Ovary (tissue), 9 donors: Measurements from ENCODE around the gene SENP6. TPM values are rescaled to one million over a fixed set of nuclear protein-coding genes. Genes with fewer than 3 reads are reported as not detected.

Experiments
- DNase-seq, 5 donors: peaks; one replicate each; pipeline ENCODE4 v3.0.0-alpha.2; 2019 to 2020
- H3K27ac ChIP-seq, 2 donors: fragments of 200-600 bp; one replicate each; pipeline versions ENCODE4 v1.5.1 to v1.8.0; 2019 to 2022
- H3K27me3 ChIP-seq: fragments of 200-600 bp; one replicate; pipeline ENCODE4 v1.8.0; 2022
- H3K36me3 ChIP-seq: fragments of 200-600 bp; sonication (generic); one replicate; pipeline ENCODE4 v1.5.1; 2019
- H3K4me1 ChIP-seq: one replicate; pipeline ENCODE4 v1.8.1; 2013; ENCODE audit warnings: mild to moderate bottlenecking, moderate library complexity; ENCODE audit not compliant: insufficient read depth
- H3K4me3 ChIP-seq: fragments of 200-600 bp; sonication (generic); one replicate; pipeline ENCODE4 v1.5.1; 2017
- H3K9me3 ChIP-seq, 2 donors: fragments of 200-600 bp in 1 of 2; sonication (generic) in 1 of 2; one replicate each; pipeline versions ENCODE4 v1.5.1 to v1.8.1; 2013 to 2019; ENCODE audit warnings: mild to moderate bottlenecking in 1 of 2, moderate library complexity in 1 of 2
- CTCF ChIP-seq, 3 donors: fragments of 450-650 bp in 2 of 3; fragments of 200-600 bp in 1 of 3; IDR thresholded peaks; one replicate each; pipeline versions ENCODE4 v1.5.1 to v1.8.0; 2016 to 2022; ENCODE audit warnings: antibody characterized with exemption in 3 of 3, mild to moderate bottlenecking in 1 of 3
- EP300 ChIP-seq: sonication (generic); formaldehyde crosslinking; IDR thresholded peaks from one replicate; pipeline ENCODE4 v1.6.1; 2017; ENCODE audit warnings: antibody characterized with exemption
- POLR2A ChIP-seq: fragments of 450-650 bp; IDR thresholded peaks from one replicate; pipeline ENCODE4 v1.6.1; 2017; ENCODE audit warnings: antibody characterized with exemption, mild to moderate bottlenecking, moderate library complexity
- WGBS, 3 donors: extraction: QIAGEN DNeasy Blood & Tissue Kit in 1 of 3; methylation state at CpG; one replicate each; pipeline versions ENCODE4 v1.1.5 to v1.1.7; 2013 to 2017; 5-methylcytosine and 5-hydroxymethylcytosine counted together
- intact Hi-C, 4 donors: fragments of 100-400 bp; cut with DNase I; formaldehyde crosslinking; loops; one replicate each; pipeline versions ENCODE4 v1.11.0 to v1.15.1; 2022 to 2023
- polyA plus RNA-seq, 2 donors: library from polyadenylated mRNA; stranded (reverse); fragments of 200-250 nt in 1 of 2; fragments of 350-450 nt in 1 of 2; fragmentation: Illumina TruSeq in 1 of 2; extraction: RNeasy Lipid Tissue Mini Kit (QIAGEN cat#74804) in 1 of 2; gene quantifications; one replicate each; pipeline ENCODE4 v1.2.3, GENCODE V29; 2013 to 2014
- total RNA-seq, 7 donors: library from RNA; depleted of rRNA in 2 of 7; stranded (reverse); fragments of >200 nt in 2 of 7; fragmentation: NEBNext Ultra II Directional in 3 of 7; extraction: Animal tissue kit (Norgen Biotek cat#: 25700) in 3 of 7; gene quantifications; one replicate each; pipeline versions ENCODE4 v1.1.0 to v1.2.4, GENCODE V29; 2016 to 2023
- donor health status: DM: no; HTN: no; CAD: no; lungs with moderate emphysema.
- donor health status: DM: no; HTN: no; CAD: no.
- donor health status: Bipolar disorder and iron deficiency.
- donor health status: DM: yes; HTN: yes; CAD: no.
- donor health status: DM: no; HTN: no; CAD: no.
- donor health status: DM: yes; HTN: yes; CAD: no.

Gene SENP6
- total and polyA plus RNA-seq, 9 donors: 43.0 to 158 (median 132) TPM

- no peaks in the 10 kb centered on the region for H3K9me3 ChIP-seq
- H3K36me3 ChIP-seq: no peaks in the 10 kb centered on the region
- no peak overlapping the region for H3K27ac ChIP-seq
- DNase-seq: no peak
- no peak overlapping the region for H3K4me3 ChIP-seq
- WGBS, 3 donors: 30 to 33% (median 32%) methylated on average over 1 of the region's 1 CpG
- TF ChIP-seq EP300 (no peak), CTCF (IDR thresholded peaks at IDR 0.05) (no peak), POLR2A (no peak)
- H3K27me3 ChIP-seq: no peaks in the 10 kb centered on the region
- intact Hi-C loops: no loop called here
- H3K4me1 ChIP-seq: no peaks in the 10 kb centered on the region
Observed at GRCh38 chr6:75633045-75633444, 31.4 kb downstream of the SENP6 start.

GRCh38 chr6:75642311-75642710 is 40.6 kb downstream of the SENP6 start:
- no peaks in the 10 kb centered on the region for H3K27me3 ChIP-seq
- TF ChIP-seq POLR2A: no peak
- intact Hi-C loops: no loop called here
- no peak overlapping the region for H3K4me3 ChIP-seq
- no peaks in the 10 kb centered on the region for H3K36me3 ChIP-seq
- no peaks in the 10 kb centered on the region for H3K4me1 ChIP-seq
- no peak for DNase-seq
- 96 to 98% (median 97%) methylated on average over 5 of the region's 5 CpGs for WGBS, 3 donors
- no peak overlapping the region for H3K27ac ChIP-seq
- H3K9me3 ChIP-seq: no peaks in the 10 kb centered on the region

GRCh38 chr6:75643173-75643572 is 41.5 kb downstream of the SENP6 start:
- H3K4me3 ChIP-seq: no peak overlapping the region
- TF ChIP-seq CTCF (IDR thresholded peaks at IDR 0.05) (no peak), EP300 (no peak), POLR2A (no peak)
- H3K9me3 ChIP-seq: no peaks in the 10 kb centered on the region
- H3K27ac ChIP-seq: no peak overlapping the region
- H3K36me3 ChIP-seq: no peaks in the 10 kb centered on the region
- H3K27me3 ChIP-seq: no peaks in the 10 kb centered on the region
- 95 to 97% (median 97%) methylated on average over 1 of the region's 1 CpG for whole genome bisulfite sequencing, 3 donors
- no peaks in the 10 kb centered on the region for H3K4me1 ChIP-seq
- intact Hi-C loops: no loop called here
- DNase-seq: no peak

GRCh38 chr6:75656479-75656878 is 54.8 kb downstream of the SENP6 start:
- Histone ChIP-seq H3K27me3 (no peaks in the 10 kb centered on the region), H3K4me3 (no peak overlapping the region), H3K27ac (no peak overlapping the region), H3K36me3 (no peaks in the 10 kb centered on the region), H3K9me3 (no peaks in the 10 kb centered on the region), H3K4me1 (no peaks in the 10 kb centered on the region)
- intact Hi-C loops: no loop called here
- TF ChIP-seq CTCF (IDR thresholded peaks at IDR 0.05) (no peak), EP300 (no peak), POLR2A (no peak)
- DNase-seq: no peak

DNA sequence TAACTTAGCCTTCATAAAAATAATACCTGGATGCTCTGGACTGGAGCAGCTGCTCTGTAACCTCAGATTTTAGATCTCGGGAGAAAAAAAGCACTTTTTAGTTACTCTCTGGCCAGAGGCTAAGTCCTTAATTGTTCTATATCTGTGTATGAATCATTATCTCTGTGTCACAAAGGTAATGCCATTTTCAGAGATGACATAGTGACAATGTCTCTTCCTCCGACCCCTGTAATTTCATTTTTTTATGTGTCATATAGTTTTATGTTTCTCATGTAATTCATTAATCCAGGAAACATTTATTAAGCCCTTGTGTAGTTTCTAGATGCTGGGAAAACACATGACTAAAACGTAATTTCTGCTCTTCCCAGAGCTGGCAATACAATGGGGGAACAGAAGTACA is 55.6 kb downstream of the SENP6 start:
- 80 to 84% (median 80%) methylated on average over 3 of the region's 3 CpGs for WGBS, 3 donors
- intact Hi-C loops: no loop called here

More for the DNA sequence above, 55.6 kb downstream of the SENP6 start:
- Histone ChIP-seq H3K27ac (no peak overlapping the region), H3K4me1 (no peaks in the 10 kb centered on the region), H3K4me3 (no peak overlapping the region), H3K36me3 (no peaks in the 10 kb centered on the region), H3K9me3 (no peaks in the 10 kb centered on the region), H3K27me3 (no peaks in the 10 kb centered on the region)
- TF ChIP-seq CTCF (IDR thresholded peaks at IDR 0.05) (no peak), EP300 (no peak), POLR2A (no peak)
- DNase-seq: no peak
